Stimulated activated CD4-positive, alpha-beta T cell treated with anti-CD3 and anti-CD28 coated beads, Interleukin-15, amount 100 ng/mL, for 48 hours (primary cell): ENCODE results near the gene FGD2.

ENCODE experiments used
- DNase-seq, 2 donors: peaks; one replicate each; pipeline ENCODE4 v3.0.0-alpha.2; 2020; ENCODE audit warnings: low read depth in 2 of 2

Gene FGD2

GRCh38 chr6:36970892-36971842 lies 34.3 kb upstream of the FGD2 start:
- no peak for DNase-seq

- no peak for DNase-seq
Measured at GRCh38 chr6:36971921-36972673, 33.4 kb upstream of the FGD2 start.

DNA sequence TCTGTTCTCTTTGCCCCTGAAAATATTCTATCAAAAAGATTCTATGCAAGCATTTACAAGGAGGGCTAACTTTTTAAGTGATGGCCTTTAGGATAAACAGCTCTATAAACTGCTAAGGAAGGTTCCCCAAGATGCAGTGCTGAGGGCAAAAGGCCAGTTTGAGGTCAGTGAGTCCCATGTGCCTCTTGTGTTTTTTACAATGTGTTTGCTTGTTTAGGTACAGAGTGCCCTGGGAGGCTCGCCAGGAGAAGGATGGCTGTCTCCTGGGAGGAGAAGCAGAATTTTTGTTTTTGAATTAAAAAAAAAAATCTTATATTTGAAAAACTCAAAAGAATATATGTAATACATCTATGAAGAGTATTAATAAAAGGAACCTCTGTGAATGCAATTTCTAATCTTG lies 32.3 kb upstream of the FGD2 start:
- no peak for DNase-seq

GRCh38 chr6:36973647-36974046 lies 31.8 kb upstream of the FGD2 start:
- no peak for DNase-seq

GRCh38 chr6:36975231-36976006 lies 30.0 kb upstream of the FGD2 start:
- no peak for DNase-seq

- DNase-seq: no peak
Measured at GRCh38 chr6:36976007-36976264, 29.5 kb upstream of the FGD2 start.

GRCh38 chr6:36976509-36976908 lies 28.9 kb upstream of the FGD2 start:
- no peak for DNase-seq

DNA sequence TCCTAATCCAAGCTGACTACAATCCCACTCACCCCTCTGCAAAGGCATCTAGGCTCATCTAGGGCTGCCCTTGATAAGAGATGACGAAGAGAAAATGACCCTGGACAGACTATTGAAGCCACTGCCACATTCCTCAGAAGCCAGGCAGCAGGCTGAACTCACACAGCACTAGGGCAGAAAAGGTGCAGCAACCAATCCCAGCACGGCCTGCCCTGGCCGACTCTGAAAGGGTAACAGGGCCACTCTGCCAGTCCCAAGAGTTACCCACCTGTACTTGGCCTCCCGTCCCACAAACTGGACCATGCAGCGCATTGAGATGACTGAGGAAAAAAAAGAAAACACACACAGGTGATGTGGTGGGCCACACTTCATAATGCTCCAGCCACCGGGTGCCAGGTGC lies 28.5 kb upstream of the FGD2 start:
- DNase-seq: no peak

GRCh38 chr6:36977470-36977941 lies 27.9 kb upstream of the FGD2 start:
- DNase-seq: no peak

- no peak for DNase-seq
Measured at GRCh38 chr6:36978421-36979346, 26.8 kb upstream of the FGD2 start.

DNA sequence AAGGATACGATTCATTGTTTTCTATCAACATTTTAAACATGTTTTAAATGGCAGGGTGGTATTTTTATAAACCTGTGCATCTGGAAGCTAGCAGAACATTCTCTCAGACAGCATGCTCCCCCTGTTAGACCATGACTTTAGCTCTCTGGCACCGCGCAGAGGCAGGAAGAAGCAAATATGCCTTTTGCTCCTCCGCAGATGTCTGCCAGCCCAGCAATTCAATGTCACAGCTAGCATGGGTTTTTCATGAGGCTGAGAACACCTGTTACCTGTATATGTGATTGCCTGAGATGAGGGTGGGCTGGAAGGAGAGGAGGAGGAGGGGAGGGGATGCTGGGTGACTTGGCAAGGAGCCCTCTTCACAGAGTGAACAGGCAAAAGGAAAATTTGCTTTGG lies 26.1 kb upstream of the FGD2 start:
- DNase-seq: no peak

DNA sequence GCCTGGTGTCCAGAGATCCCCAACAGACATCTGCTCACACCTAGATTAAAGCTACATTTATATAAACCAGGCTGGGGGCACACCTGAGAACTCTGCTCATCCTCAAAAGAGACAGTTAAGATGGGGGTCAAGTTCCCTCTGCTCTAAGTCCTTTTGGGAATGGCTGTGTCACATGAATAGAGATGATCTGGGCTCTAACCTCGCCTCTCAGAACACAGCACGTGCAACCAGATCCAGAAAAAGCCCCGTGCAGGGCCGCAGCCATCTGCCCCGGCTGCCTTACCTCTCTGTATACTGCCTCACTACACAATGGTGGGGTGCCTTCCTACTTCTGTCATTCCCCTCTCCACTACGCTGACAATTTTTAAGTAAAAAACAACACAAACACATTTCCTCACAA lies 25.3 kb upstream of the FGD2 start:
- no peak for DNase-seq

GRCh38 chr6:36980876-36981619 lies 24.4 kb upstream of the FGD2 start:
- no peak for DNase-seq

- DNase-seq: no peak
Measured at GRCh38 chr6:36983538-36983937, 21.9 kb upstream of the FGD2 start.

GRCh38 chr6:36984581-36985416 lies 20.7 kb upstream of the FGD2 start:
- DNase-seq: peak; percentile 49 to 61

GRCh38 chr6:36985417-36985807 lies 20.0 kb upstream of the FGD2 start:
- DNase-seq: no peak

DNA sequence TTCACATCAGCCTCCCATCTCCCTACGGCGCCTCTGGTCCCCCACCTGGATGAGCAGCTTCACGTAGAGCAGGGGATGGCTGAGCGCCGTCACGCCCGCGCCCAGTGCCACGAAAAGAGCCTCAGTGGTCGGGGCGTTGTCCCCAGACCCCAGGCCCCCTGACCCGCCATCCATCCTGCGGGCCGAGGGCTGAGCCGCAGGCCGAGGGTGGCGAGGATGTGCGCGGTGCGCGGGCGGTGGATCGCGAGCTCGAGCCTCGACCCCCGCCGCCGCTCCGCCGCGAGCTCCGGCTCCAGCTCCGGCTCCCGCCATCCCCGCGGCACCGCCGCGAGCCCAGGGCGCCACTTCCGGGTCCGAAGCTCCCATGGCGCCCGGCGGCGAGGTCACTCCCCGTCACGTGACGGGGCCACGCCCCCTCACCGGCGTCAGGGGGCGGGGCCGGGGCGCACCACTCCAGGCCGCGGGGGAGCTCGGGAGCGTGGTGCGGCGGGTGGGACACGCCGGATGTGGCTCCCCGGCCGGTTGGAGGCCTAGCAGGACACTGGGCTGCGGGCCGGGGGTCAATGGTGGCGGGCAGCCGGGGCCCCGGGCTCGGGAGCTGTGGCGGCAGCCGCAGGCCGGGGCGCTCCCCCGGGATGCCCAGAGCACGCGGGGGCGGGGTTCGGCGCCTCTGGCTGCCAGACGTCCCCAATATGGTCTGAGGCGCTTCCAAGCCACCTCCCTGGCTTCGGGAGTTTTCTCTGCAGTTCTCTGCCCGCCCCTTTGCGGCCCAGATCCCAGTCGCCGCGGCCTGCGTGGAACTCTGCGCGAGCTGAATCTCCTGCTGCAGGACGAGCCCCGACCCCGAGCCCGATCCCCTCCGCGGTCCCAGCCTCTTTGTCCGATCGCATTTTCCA lies 19.4 kb upstream of the FGD2 start, which contains the start of gene MTCH1:
MTCH1 (minus strand) TSS at position 389 of the 896 bp plus-strand sequence; CDS start at position 366, 23 bp downstream.
- DNase-seq: peak; percentile 72 to 79

- DNase-seq: no peak
Measured at GRCh38 chr6:36986704-36987047, 18.8 kb upstream of the FGD2 start.

DNA sequence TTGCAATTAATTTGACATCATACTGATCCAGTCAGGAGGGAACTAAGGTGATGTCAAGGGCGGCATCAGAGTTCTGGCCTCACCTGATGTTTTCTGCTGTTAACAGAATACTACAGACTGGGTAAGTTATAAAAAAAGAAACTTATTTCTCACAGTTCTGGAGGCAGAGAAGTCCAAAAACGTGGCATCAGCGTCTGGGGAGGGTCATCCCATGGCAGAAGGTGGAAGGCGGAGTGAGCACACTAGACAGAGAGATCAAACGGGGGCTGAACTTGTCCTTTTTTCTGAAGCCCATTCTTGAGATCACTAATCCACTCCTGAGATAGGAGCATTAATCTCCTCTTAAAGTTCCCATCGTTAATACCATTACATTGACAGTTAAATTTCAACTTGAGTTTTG lies 16.2 kb upstream of the FGD2 start:
- no peak for DNase-seq
